HG02623 (cell line): ENCODE data around the gene CDH19.

Source experiments
- ATAC-seq: cut with Tn5 transposase; IDR thresholded peaks from one replicate; pipeline ENCODE4 v1.9.1; 2021; ENCODE audit warnings: moderate library complexity; ENCODE audit not compliant: unreplicated experiment

CDH19 gene

DNA sequence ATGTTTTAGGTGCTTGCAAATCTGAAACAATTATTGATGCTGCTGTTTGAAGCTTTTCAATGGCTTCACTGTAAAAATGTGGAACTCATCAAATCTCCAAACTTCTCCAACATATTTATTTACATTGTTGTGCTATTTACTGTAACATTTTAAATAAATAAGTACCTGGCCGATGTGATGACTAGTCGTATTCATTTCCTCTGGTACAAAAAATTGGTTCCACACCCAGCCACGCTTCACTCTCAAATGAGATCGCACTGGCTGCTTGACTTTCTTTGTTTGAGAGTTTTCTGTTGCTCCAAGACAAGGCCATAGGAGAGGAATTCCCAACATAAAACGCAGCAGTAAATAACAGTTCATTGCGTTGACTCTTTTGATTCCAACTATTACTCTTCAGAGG lies 32.0 kb downstream of the CDH19 start:
- ATAC-seq, result no peak

DNA sequence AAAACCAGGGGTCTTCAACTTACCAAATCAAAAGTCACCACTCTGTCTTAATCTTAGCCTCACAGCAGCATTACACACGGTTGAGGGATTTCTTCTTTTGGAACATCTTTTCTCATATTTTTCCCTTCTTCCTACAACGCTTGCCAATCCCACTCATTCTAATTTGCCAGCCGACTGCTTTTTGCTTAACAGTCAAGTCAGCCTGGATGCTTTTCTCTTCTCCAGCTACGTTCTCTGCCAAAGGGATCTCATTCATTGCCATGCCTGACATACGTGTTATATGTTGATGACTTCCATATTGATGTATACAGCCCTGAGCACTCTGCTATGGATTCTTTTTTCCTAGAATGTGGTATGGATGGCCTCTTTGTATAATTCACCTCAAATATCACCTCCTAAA lies 37.3 kb downstream of the CDH19 start:
- ATAC-seq, result no peak

DNA sequence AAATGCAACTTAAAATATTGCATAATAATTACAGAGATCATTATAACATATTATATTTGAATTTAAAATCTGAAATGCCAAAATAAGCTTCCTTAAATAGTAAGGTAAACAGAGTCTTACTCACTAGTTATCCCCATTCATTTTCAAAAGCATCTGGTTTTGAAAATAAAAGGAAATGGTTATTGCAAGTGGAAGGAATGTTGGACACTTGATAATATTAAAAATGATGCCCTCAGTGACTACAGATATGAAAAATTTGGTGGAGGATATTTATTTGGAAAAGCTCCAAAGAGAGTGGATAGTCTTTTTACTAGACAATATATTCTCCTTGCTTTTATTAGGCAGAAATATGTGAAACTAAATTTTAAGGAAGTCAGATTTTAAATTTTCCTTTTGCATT lies 39.7 kb downstream of the CDH19 start:
- no peak for ATAC-seq

DNA sequence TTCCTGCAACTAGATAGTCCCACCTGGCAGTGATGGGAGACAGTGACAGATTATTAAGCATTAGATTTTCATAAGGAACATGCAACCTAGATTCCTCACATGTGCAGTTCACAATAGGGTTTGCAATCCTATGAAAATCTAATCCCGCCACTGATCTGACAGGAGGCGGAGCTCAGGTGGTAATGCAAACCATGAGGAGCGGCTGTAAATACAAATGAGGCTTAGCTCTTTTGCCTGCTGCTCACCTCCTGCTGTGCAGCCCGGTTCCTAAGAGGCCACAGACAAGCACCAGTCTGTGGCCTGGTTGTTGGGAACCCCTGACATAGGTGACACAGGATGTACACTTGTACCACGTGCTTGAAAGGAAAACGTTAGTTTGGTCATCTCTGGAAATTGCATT lies 41.6 kb downstream of the CDH19 start:
- no peak for ATAC-seq

DNA sequence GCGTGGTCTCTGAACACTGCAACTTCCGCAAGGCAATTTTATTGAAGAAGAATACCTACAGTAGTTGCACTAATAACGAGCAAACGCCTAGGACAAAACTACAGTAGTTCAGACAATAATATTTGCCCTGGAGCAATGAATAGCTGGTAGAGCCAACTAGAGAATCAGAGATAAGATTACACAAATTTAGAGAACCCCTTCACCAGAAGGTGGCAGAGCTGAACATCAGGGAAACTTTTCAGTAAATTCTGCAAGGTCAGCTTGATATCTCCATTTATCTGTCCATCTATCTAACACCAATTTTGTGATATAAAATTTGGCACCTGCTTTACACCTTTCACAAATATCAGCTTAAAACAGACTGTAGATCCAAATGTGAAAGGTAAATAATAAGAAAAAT lies 43.8 kb downstream of the CDH19 start:
- no peak for ATAC-seq

DNA sequence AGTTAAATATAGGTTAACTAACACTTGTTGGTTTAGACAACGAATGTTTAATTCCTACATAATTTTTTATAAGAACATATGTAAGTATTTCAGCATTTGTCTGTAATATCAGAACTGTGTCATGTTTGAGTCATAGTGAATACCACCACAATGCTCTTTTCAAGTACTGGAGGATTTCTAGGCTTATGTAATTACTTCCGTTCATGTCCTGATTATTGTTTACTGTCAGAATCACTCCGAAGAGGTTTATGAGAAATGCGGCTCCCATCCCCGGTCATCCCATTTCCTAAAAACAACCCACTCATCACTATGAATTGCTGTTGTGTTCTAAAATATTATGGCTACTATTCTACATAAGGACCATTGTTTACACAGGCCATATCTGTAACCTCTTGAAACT lies 45.1 kb downstream of the CDH19 start:
- no peak for ATAC-seq

DNA sequence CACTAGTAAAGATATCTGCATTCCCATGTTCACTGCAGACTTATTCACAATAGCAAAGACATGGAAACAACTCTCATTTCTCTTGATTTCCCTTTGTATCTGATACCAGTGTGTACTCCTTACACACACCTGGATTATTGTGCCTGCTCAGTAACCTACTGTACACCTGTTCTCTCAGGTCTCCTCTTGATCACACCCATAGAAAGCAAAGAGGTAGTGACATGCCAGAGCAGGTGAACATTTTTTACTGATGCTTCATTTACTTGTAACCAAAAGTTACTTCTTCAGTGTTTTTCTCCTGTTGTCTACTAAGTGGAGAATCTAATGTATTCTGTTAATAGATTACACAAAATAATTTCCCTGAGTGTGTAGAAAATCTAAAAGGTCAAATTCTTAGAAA lies 46.8 kb downstream of the CDH19 start:
- no peak for ATAC-seq

DNA sequence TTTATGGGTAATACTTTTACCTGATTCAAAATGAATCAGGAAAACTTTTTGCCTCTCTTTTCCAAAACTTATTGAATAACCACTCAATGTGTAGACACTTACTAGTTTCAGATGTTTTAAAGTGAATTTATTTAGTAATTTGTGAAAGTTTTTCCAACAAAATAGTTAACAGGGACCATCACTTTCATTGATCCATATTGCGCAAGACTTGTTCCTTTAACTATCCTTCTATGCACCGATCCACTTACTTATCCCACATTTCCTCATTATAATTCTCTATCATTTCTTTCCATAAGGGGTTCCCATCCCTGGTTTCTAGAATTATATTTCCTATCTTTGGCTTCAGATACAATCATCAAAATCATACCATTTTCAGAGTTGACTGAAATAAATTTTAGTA lies 48.3 kb downstream of the CDH19 start:
- ATAC-seq, result no peak

DNA sequence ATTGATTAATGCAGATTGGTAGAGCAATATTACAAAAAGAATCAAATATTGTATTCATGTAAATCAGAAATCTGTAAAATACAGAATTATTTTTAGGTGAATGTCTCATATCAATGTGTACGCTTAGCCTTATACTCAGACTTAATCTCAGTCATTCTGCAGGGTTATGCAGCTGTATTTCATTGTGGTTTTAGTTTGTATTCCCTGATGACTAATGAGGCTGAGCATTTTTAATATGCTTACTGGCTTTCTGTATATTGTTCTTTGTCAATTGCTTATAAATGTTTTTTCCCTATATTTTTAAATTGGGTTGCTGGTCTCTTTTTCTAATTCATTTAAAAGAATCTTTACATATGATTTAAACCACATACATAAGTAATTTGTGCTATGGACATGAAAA lies 50.1 kb downstream of the CDH19 start:
- no peak for ATAC-seq

DNA sequence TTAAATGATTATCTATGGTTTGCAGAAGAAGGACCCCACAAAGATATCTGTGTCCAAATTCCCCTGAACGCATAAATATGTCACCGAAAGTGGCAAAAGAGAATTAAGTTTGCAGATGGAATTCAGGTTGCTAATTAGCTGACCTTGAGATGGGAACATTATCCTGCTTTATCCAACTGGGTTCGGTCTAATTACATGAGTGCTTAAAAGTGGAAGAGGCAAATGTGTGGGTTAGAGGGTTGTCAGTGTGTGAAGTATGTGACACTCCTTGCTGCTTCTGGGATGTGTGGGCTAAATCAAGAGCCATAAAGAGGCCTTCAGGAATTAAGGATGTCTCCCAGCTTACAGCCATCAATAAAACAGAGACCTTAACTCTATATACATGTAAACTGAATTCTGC lies 53.5 kb downstream of the CDH19 start:
- ATAC-seq, result no peak

DNA sequence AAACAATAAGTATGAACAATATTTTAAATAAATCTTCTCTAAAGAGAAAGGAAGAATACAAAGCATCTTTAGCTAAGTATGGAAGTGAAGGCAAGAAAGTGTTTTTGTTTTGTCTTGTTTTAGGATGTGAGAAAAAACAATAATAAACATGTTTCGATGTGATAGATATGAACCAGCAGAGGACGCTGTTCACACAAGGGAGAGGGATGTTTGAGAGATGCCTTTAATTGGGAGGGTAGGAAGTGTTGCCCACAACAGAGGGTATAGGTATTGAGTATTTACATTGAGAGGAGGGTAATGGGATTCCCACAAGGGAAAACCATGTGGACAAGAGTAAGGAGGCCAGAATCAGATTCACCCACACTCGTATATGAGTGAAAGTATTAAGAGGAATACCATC lies 55.1 kb downstream of the CDH19 start:
- ATAC-seq, result no peak

DNA sequence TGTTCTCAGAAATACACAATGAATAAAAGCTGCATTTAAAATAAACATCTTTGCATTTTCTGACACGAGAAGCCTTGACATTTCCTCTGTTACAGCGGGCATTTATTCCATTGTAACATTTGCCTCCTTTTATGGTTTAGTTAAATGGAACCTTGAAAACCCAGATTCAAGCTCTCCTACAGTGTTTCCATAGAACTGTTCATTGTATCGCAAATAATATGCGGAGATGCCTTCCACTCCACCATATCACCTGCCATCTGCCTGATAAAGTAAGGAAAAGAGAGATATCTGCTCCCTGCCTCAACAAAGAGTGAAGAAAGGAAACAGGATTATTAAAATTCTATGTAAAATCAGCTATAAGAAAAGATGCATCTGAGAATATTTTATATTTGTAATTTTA lies 69.8 kb downstream of the CDH19 start:
- no peak for ATAC-seq

DNA sequence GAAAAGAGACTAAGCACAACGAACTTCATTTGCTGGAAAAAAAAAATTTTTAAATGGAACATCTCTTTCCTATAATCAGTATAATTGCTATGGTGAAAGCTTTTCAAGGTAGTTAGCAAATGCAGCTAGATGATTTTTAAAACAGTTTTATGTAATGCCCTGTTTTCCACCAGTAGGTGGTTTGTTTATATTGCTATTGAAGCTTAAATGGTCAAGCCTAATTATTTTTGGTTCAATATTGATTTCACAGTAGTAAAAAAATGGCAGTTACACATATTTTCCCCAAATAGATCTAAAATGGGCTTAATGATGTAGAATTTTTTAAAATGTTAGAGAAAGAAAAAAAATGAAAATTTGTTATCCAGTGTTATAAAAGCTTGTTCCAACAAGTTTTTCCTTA lies 70.2 kb downstream of the CDH19 start:
- no peak for ATAC-seq

DNA sequence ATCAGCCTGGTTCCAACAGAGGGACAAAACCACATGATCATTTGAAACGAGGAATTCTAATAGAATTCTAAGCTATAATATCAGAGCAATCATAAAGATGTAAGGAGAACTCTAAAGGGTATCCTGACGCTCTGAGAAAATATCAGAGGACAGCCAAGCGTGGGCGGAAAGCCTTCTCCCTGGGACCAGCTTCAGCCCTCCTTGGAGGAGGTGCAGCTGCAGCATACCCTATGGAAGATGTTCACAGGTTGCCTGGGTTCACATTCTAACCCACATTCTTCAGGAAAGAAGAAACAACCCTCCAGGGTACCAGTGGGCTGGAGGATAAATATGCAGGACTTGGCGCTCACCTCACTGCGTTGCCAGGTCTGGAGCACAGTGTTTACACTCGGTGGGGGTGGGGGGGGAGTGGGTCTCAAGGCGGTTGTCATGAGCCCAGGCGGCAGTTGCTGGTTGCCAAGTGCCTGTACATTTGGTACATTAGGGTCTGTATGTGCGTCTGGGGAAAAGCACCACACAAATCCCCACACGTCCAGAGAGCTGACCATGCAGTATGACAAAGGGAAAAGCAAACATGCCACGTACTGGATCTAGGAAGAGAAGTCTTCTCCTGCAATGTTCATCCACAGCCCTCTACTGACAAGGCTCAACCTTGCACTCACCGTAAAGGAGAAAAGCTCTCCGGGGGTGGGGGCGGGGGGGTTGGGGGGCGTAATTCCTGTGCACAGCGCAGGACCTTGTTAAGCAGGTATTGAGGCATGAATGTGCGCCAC lies 80.5 kb downstream of the CDH19 start:
- ATAC-seq, result no peak

DNA sequence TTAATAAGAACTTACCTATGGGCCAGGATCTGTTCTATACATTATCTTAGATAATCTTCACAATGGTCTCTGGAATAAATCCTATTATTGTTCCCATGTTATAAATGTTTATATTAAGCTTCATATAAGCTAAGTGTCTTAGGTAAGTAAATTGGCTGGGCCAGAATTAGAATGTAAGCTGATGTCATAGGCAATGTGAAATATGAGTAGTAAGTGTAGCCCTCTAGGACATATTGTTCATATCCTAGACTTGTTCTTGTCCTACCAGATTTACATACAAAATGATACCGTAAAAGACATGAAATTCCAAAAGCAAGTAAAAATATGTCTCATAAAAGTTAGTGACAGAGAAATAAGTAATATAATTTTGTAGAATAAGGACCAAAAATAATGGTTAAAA lies 89.9 kb downstream of the CDH19 start:
- ATAC-seq, result no peak

DNA sequence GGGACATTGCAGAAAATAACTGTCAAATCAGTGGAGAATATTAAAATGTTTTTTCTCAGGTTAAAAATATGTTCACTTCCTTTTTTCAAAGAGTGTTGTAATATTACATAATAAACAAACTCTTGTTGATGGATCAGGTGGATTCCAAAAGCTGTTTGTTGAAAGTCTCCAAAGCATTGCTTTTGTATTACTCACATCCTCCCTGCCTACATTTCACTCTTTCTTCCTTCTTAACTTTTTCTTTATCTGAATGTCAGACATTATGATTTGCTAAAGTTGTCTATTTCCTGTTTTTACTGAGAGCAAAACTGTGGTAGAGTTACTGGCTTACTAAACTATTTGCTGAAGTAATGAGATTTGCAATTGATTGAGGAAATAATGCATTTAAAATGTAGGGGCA lies 92.1 kb downstream of the CDH19 start:
- no peak for ATAC-seq

DNA sequence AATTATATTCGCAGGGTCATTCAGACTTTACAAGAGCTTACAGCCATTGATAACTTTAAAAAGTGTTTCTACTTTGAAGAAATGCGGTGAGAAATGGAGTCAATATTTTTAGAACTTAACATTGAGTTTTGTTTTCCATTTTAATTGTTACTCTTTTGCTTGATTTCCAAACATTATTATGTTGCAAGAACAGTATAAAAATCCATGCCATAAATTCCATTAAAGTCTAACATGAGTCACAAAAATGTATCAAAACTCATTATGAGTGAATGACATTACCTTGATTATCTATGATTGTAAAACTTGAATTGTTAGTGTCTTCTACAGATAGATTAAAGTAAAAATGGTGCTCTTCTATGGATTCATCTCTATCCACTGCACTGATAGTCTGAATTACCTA lies 92.6 kb downstream of the CDH19 start:
- no peak for ATAC-seq

DNA sequence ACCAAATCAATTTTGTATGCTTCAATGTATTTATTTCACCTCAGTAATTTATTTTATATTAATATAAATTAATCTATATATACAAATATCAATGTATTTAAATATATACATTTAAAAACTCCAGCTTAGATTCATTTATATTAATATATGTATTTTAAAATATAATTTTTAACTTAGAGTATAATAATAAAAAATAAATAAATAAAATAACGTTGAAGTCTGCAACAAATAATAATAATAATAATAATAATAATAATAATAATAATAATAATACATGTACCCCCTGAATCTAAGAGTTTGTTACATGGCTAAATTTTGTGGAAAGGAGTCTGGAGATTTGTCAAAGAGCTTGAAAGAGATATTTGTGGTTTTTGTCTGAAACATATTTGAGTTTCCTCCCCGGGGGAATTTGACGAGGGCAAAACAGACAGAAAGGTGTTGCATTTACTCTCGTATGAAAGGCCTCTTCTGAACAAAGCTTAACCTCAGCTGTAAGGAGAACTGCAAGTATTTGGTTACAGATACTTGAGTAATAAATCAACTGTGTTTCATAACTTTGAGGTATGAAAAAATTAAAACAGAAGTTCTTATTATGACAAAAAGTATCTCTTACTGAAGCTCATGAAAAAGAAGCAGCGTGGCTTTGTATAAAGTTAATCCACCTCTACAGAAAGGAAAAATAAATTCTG lies 93.4 kb downstream of the CDH19 start:
- no peak for ATAC-seq

DNA sequence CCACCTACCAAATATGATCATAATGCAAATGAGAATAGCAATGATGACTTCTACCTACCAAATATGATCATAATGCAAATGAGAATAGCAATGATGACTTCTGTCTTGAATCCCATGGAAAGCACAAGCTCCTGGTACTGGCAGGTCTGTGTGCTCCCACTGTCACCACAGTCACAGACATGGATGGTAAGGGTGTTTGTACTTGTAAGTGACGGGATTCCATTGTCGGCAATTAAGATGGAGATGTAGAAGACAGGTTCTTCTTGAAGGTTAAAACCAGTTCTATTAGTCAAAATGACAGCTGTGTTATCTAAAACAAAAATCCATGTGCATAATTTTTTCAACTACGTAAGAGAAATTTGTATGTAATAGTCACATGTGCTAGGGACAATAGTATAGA lies 95.0 kb downstream of the CDH19 start:
- no peak for ATAC-seq

DNA sequence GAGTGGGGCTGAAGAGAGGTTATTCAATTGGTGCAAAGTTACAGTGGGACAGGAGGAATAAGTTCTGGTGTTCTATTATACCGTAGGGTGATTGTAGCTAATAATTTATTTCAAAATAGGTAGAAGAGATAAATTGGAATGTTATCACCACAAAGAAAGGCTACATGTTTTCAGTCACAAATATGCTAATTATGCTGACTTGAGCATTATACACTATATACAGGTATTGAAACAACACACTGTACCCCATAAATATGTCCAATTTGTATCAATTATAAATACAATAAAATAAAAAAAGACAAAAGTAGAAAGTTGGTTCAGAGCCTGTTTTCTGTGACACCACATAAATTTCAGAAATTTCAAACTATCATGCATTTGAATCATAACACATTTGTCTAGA lies 97.7 kb downstream of the CDH19 start:
- ATAC-seq, result no peak

DNA sequence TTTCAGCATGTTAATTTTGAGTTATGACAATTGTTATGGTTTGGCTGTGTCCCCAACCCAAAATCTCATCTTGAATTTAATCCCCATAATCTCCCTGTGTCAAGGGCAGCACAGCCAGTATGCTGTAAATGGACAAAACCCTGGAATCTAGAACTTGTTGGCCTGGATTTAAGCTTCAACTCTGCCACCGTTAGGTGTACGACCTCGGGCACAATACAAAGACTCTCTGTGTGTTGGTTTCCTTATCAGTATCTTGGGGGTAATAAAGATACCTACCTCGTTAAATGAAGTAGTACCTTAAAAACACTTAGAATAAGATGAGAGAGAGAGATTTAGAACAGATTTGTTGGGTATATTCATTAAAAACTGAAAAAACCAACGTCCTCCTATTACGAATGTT lies 106.5 kb downstream of the CDH19 start:
- no peak for ATAC-seq

DNA sequence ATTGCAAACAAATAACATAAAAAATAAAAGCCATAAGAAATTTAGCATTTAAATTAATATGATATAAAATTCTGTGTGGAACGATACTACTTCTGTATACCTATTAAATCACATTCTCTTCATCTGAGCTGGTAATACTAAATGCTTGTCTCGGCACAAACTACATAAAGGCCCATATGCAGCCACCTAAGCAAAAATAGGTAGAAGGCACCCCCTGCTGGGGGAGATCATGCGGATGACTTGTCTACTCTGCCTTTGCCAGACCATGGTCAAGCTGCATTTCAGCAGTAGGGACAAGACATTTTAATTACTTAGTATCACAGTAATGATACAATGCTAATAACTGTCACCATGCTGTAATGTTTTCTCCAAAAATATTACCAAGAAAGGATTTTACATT lies 108.0 kb downstream of the CDH19 start:
- peak; percentile 89 for ATAC-seq

DNA sequence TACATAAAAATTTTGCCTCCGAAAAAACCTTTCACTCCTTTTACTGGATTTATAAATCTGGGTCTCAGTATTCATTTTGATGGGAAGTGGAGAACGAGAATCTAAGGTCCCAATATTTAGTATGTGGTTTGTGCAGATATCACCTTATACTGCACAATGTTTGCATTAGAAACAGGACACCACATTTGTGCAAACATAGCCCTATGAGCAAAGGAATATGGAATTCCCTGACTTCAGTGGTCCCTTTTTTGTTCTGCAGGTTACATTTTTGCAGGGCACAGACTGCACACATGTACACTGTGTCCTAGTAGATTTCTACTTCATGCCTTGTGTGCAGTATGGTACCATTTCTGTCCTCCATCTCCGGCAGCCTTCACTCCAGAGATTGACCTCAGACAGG lies 130.0 kb downstream of the CDH19 start:
- ATAC-seq, result no peak
